Measurements from ENCODE around the gene ANKRD40CL. TPM values are rescaled to one million over a fixed set of nuclear protein-coding genes. Genes with fewer than 3 reads are reported as not detected.

Gene ANKRD40CL
- total RNA-seq, 4 donors from 2014 or later, result not detected

DNA sequence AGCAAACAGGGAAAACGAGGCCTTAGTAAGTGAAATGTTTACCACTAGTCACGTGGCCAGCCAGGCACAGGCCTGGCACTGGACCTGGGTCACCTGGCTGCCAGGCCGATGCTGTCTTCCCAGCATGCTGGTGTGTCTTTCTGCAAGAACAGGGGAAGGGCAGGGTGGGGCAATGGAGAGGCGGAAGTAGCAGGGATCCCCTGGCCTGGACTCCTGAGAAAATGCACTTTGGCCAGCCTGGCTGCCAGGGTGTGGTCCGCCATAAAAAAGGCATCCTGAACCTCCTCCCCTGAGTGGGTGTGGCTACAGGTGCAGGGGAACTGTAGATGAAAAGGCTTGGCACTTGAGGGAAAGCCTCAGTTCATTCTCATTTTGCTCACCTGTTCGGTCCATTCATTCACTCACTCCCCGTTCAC is 1.0 kb upstream of the ANKRD40CL start:
- DNase-seq, result no peak
- TF ChIP-seq, protein P1, sequence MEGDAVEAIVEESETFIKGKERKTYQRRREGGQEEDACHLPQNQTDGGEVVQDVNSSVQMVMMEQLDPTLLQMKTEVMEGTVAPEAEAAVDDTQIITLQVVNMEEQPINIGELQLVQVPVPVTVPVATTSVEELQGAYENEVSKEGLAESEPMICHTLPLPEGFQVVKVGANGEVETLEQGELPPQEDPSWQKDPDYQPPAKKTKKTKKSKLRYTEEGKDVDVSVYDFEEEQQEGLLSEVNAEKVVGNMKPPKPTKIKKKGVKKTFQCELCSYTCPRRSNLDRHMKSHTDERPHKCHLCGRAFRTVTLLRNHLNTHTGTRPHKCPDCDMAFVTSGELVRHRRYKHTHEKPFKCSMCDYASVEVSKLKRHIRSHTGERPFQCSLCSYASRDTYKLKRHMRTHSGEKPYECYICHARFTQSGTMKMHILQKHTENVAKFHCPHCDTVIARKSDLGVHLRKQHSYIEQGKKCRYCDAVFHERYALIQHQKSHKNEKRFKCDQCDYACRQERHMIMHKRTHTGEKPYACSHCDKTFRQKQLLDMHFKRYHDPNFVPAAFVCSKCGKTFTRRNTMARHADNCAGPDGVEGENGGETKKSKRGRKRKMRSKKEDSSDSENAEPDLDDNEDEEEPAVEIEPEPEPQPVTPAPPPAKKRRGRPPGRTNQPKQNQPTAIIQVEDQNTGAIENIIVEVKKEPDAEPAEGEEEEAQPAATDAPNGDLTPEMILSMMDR (IDR thresholded peaks at IDR 0.05), result no peak
- no peak for TF ChIP-seq POLR2A (IDR thresholded peaks at IDR 0.05)
- Histone ChIP-seq H3K27me3 (no peaks in the 10 kb centered on the region), H3K4me1 (peaks cover 14 to 40% (median 15%) of the 10 kb centered on the region in 3 donors), H3K36me3 (no peaks in the 10 kb centered on the region), H3K4me3 (no peak overlapping the region), H3K27ac (peak overlapping the region in 2 of 4 donors; percentile 34 to 48), H3K9me3 (no peaks in the 10 kb centered on the region)
- intact Hi-C loops (cut with DNase I), result no loop called here
- WGBS, 2 donors, result 51 to 61% methylated on average over 7 of the region's 7 CpGs

DNA sequence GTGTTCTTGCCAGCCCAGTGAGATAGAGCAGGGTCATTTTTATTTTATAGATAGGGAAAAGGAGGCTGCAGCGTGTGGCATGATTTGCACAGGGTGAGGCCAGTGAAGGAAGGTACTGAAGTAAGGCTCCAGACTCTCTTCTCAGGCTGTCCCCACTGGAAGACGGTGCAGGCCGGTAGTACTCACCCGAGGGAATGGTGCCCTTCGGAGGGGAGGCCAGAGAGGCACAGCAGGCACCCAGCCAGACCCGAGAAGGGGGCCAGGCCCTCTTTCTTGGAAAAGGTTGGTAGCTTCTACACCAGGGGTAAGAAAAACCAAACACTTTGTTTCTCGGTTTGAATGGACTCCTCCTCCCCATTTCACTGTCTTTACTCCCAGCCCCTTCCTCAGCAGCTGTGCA is 288 bp downstream of the ANKRD40CL start:
- Histone ChIP-seq H3K27ac (no peak overlapping the region), H3K9me3 (no peaks in the 10 kb centered on the region), H3K36me3 (no peaks in the 10 kb centered on the region), H3K4me3 (no peak overlapping the region), H3K4me1 (peaks cover 15 to 50% (median 15%) of the 10 kb centered on the region in 3 donors), H3K27me3 (no peaks in the 10 kb centered on the region)
- intact Hi-C loops (cut with DNase I), result no loop called here
- DNase-seq, result no peak
- WGBS, 2 donors, result 65 to 82% methylated on average over 7 of the region's 7 CpGs
- TF ChIP-seq, protein P1 (IDR thresholded peaks at IDR 0.05), result no peak
- TF ChIP-seq POLR2A (IDR thresholded peaks at IDR 0.05), result no peak

DNA sequence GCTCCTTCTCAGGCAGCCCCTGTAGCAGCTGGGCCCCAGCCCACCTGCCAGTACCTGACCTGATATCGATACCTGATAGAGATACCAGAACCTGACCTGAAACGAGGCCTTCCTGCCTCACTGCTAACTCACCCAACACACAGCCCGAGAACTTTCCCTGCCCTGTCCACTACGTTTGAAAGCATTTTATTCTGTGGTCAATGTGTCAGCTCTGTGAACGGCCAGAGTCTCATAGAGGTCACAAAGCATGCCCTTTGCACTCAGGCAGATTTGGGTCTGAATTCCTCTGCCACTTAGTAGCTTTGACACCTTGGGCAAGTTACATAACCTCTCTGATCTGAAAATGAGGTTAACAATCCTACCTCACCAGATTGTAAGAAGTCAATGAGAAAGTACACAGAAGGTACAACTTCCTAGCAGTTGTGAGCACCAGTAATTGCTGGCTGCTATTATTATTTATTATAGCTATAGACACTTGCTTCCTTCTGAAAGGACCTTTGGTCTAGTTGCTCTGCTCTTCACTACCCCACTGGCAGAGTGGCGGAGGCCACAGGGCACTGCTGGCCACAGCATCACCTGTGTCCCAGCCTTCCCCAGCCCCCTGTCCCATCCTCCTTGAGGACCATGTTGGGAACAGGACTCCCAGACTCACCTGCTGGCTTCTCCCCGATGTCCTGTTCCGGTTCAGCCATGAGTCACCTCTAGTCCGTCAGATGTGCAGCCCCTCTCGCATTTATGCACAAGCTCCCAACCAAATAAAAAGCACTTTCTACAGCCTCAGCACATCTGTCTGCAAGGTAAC is 895 bp downstream of the ANKRD40CL start:
- TF ChIP-seq, protein P1 (IDR thresholded peaks at IDR 0.05), result no peak
- no peak for TF ChIP-seq POLR2A (IDR thresholded peaks at IDR 0.05)
- Histone ChIP-seq H3K4me1 (peaks cover 15 to 56% (median 15%) of the 10 kb centered on the region in 3 donors), H3K27ac (peak overlapping the region in 2 of 4 donors; percentile 31 to 40), H3K9me3 (no peaks in the 10 kb centered on the region), H3K27me3 (no peaks in the 10 kb centered on the region), H3K4me3 (no peak overlapping the region), H3K36me3 (no peaks in the 10 kb centered on the region)
- 83 to 88% methylated on average over 8 to 10 of the region's 10 CpGs for WGBS, 2 donors
- intact Hi-C loops (cut with DNase I), result no loop called here
- no peak for DNase-seq

DNA sequence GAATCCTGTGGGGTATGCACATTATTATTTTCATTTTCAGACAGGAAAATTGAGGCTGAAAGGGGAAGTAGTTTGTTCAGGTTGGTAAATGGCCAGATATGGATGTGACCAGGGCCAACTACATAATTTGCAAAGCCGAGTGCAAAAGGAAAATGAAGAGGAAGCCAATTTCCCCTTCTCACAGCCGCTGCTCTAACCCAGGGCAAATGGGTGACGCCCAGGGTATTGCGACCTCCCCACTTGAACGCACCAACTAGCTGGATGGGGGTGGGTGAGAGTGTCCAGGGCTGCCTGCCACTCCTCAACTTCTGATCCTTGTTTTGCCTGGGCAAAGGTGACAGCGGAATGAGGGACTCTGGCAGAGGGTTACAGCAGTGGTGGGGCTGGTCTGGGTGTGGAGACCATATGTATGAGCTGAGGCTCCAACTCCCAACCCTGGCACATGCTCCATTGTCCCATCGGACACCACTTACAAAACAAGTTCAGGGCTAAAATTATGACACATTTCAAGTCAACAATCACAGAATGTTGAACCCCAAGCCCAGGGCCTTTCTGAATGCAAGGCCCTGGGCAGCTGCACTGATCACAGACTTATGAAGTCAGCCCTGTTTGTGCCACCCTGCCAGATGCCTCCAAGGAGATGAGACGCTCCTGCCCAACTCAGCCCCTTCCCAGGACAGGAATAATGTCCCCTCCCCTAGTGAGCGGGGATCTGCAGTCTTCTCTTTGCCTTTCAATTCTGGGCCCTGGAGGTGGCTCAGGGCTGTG is 1.7 kb downstream of the ANKRD40CL start:
- no peak for DNase-seq
- Histone ChIP-seq H3K4me1 (peaks cover 15 to 59% (median 15%) of the 10 kb centered on the region in 3 donors), H3K4me3 (no peak overlapping the region), H3K27me3 (no peaks in the 10 kb centered on the region), H3K27ac (peak overlapping the region in 3 of 4 donors; percentile 13 to 40 (median 31)), H3K36me3 (no peaks in the 10 kb centered on the region), H3K9me3 (no peaks in the 10 kb centered on the region)
- WGBS, 2 donors, result 25 to 50% methylated on average over 6 to 7 of the region's 9 CpGs
- TF ChIP-seq POLR2A (IDR thresholded peaks at IDR 0.05), result no peak
- TF ChIP-seq, protein P1 (IDR thresholded peaks at IDR 0.05), result no peak
- intact Hi-C loops (cut with DNase I), result no loop called here

DNA sequence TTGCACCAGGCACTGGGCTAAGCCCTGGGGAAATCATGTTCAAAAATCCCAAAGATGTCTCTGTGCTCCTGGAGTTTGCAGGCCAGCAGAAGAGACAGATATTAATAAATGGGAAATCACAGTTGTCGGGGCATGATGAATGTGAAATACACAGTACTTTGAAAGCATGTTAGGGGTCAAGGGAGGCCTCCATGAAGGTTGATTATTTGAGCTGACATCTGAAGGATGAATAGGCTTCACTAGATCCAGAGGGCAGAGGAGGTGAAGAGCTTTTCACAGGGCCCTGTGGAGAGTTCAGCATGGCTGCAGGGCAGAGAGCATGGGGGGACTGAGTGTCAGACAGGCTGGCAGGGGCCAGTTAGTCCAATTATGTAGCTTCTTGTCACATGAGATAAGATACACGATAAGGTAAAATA is 2.6 kb downstream of the ANKRD40CL start:
- intact Hi-C loops (cut with DNase I), result no loop called here
- H3K36me3 ChIP-seq, result no peaks in the 10 kb centered on the region
- no peaks in the 10 kb centered on the region for H3K9me3 ChIP-seq
- WGBS, 2 donors, result 51 to 53% methylated on average over 2 of the region's 2 CpGs
- peaks cover 15 to 59% (median 15%) of the 10 kb centered on the region in 3 donors for H3K4me1 ChIP-seq
- peak overlapping the region in 1 of 4 donors; percentile 14 for H3K27ac ChIP-seq
- H3K4me3 ChIP-seq, result no peak overlapping the region
- TF ChIP-seq POLR2A (IDR thresholded peaks at IDR 0.05), result no peak
- TF ChIP-seq, protein P1 (IDR thresholded peaks at IDR 0.05), result no peak
- DNase-seq, result no peak
- no peaks in the 10 kb centered on the region for H3K27me3 ChIP-seq

Measured in esophagus squamous epithelium (tissue), 5 donors.